ENCODE measurements around the gene IKBIP. TPM values are rescaled to one million over a fixed set of nuclear protein-coding genes. Genes with fewer than 3 reads are reported as not detected.

The IKBIP gene
- total RNA-seq, 1 donor: 90.7 TPM

- H3K4me3 ChIP-seq (ENCODE audit: low read depth, low read length): peak overlapping the region; percentile 58
- peak; percentile 57 for DNase-seq (ENCODE audit: low read depth)
- TF ChIP-seq, protein P1, sequence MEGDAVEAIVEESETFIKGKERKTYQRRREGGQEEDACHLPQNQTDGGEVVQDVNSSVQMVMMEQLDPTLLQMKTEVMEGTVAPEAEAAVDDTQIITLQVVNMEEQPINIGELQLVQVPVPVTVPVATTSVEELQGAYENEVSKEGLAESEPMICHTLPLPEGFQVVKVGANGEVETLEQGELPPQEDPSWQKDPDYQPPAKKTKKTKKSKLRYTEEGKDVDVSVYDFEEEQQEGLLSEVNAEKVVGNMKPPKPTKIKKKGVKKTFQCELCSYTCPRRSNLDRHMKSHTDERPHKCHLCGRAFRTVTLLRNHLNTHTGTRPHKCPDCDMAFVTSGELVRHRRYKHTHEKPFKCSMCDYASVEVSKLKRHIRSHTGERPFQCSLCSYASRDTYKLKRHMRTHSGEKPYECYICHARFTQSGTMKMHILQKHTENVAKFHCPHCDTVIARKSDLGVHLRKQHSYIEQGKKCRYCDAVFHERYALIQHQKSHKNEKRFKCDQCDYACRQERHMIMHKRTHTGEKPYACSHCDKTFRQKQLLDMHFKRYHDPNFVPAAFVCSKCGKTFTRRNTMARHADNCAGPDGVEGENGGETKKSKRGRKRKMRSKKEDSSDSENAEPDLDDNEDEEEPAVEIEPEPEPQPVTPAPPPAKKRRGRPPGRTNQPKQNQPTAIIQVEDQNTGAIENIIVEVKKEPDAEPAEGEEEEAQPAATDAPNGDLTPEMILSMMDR (IDR thresholded peaks at IDR 0.05; ENCODE audit: insufficient read depth, low read depth, low read length): no peak
These were observed 51.7 kb downstream of the IKBIP start for GRCh38 chr12:98592825-98593322.

DNA sequence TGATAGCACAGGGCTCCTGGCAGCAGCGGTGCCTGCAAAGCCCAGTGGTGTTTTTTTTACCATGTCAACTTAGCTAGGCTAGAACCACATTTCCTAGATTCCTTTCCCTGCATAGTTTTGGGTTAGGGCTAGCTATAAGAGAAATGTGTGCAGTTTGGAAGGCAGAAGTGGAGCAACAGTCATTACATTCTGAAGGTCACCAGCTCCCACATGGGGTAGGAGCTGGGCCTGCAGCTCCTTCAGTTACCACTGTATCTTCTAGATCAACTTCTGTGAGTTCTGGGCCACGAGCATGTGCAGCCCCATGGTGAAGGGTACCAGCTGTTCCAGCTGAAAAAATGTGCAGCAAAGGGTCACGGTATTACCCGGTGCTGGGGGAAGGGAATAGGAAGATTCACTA lies 53.4 kb downstream of the IKBIP start:
- H3K4me3 ChIP-seq (ENCODE audit: low read depth, low read length): no peak overlapping the region
- TF ChIP-seq, protein P1 (IDR thresholded peaks at IDR 0.05; ENCODE audit: insufficient read depth, low read depth, low read length): peak; percentile 27
- DNase-seq (ENCODE audit: low read depth): peak; percentile 65

DNA sequence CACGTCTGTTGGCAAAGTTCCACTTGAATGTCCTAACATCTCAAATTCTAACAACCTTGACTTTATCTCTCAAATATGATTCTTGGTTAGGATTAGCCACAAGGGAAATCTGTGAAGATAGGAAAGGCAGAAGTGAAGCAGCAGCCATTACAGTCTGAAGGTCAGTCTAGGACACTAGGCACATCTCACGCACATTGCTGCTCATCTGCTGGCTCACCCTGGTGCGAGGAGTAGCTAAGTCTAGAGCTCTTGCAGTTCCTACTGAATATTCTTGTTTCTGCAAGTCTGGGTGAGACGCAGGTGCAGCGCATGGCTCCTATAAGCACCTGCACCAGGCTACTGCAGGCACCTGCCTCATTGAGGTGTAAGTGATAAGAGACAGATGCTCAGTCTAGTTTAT lies 57.5 kb downstream of the IKBIP start:
- DNase-seq (ENCODE audit: low read depth): no peak
- no peak overlapping the region for H3K4me3 ChIP-seq (ENCODE audit: low read depth, low read length)
- TF ChIP-seq, protein P1 (IDR thresholded peaks at IDR 0.05; ENCODE audit: insufficient read depth, low read depth, low read length): no peak

- no peak overlapping the region for H3K4me3 ChIP-seq (ENCODE audit: low read depth, low read length)
- TF ChIP-seq, protein P1 (IDR thresholded peaks at IDR 0.05; ENCODE audit: insufficient read depth, low read depth, low read length): no peak
- DNase-seq (ENCODE audit: low read depth): no peak
These were observed 62.5 kb downstream of the IKBIP start for GRCh38 chr12:98582093-98582492.

DNA sequence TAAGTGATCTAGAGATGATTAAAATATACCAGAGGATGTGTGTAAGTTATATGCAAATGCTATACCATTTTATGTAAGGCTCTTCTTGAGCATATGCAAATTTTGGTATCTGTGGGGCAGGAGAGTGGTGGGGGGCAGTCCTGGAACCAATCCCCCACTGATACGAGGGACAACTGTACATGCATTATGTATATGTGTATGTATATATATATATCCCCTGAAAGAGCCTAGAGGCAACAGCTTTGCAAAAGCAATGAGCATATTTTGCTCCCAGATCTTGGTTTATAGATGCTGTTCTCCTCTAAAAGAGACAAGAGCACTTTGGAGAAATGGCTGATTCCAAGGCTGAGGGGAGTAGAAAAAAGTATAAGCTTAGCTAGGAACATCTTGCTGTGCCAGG lies 63.5 kb downstream of the IKBIP start:
- no peak overlapping the region for H3K4me3 ChIP-seq (ENCODE audit: low read depth, low read length)
- TF ChIP-seq, protein P1 (IDR thresholded peaks at IDR 0.05; ENCODE audit: insufficient read depth, low read depth, low read length): no peak
- no peak for DNase-seq (ENCODE audit: low read depth)

- DNase-seq (ENCODE audit: low read depth): no peak
- no peak overlapping the region for H3K4me3 ChIP-seq (ENCODE audit: low read depth, low read length)
- TF ChIP-seq, protein P1 (IDR thresholded peaks at IDR 0.05; ENCODE audit: insufficient read depth, low read depth, low read length): no peak
These were observed 63.9 kb downstream of the IKBIP start for GRCh38 chr12:98580695-98581094.

GRCh38 chr12:98579835-98580234 lies 64.8 kb downstream of the IKBIP start:
- no peak overlapping the region for H3K4me3 ChIP-seq (ENCODE audit: low read depth, low read length)
- no peak for DNase-seq (ENCODE audit: low read depth)
- TF ChIP-seq, protein P1 (IDR thresholded peaks at IDR 0.05; ENCODE audit: insufficient read depth, low read depth, low read length): no peak
